H54 (cell line): ENCODE results near the gene CYCS.

Experiments used
- DNase-seq: peaks from one replicate; pipeline ENCODE4 v3.0.0; 2011; ENCODE audit warnings: low spot score, mixed read lengths; ENCODE audit not compliant: insufficient read length
- FAIRE-seq: peaks from 3 replicates; lab custom pipeline; 2011; peaks lifted over from hg19 to GRCh38; lab: Jason Lieb, UNC
- POLR2A ChIP-seq: IDR thresholded peaks from 2 replicates; pipeline ENCODE4 v1.6.1; 2011; ENCODE audit warnings: low read depth, mild to moderate bottlenecking, low read length

The CYCS gene

GRCh38 chr7:25125137-25125946 is at the start of gene CYCS:
TSS of gene CYCS (minus strand) at chr7:25125260. CDS start at chr7:25124119, 1,141 bp downstream.
- peak; percentile 87 for FAIRE-seq
- peak; percentile 98 for DNase-seq
- TF ChIP-seq POLR2A: peak; percentile 100

- no peak for TF ChIP-seq POLR2A
- FAIRE-seq: no peak
- DNase-seq: no peak
Observed at GRCh38 chr7:25173184-25173583, 48.1 kb upstream of the CYCS start.

GRCh38 chr7:25171516-25171915 is 46.5 kb upstream of the CYCS start:
- FAIRE-seq: no peak
- no peak for DNase-seq
- no peak for TF ChIP-seq POLR2A

- DNase-seq (no peak), FAIRE-seq (no peak)
- TF ChIP-seq POLR2A: no peak
Observed at GRCh38 chr7:25171071-25171470, 46.0 kb upstream of the CYCS start.

- no peak for FAIRE-seq
- DNase-seq: no peak
Observed at GRCh38 chr7:25169683-25170082, 44.6 kb upstream of the CYCS start.

GRCh38 chr7:25168145-25168544 is 43.1 kb upstream of the CYCS start:
- FAIRE-seq (no peak), DNase-seq (no peak)
- no peak for TF ChIP-seq POLR2A

More at GRCh38 chr7:25169683-25170082, 44.6 kb upstream of the CYCS start:
- no peak for TF ChIP-seq POLR2A

- FAIRE-seq (no peak), DNase-seq (no peak)
- no peak for TF ChIP-seq POLR2A
Observed at GRCh38 chr7:25167262-25167843, 42.3 kb upstream of the CYCS start.

- DNase-seq: peak; percentile 26
- peak; percentile 45 for FAIRE-seq
Observed at GRCh38 chr7:25159983-25160596, 35.0 kb upstream of the CYCS start.

GRCh38 chr7:25158966-25159365 is 33.9 kb upstream of the CYCS start:
- TF ChIP-seq POLR2A: no peak
- DNase-seq (no peak), FAIRE-seq (no peak)

- FAIRE-seq (no peak), DNase-seq (no peak)
- TF ChIP-seq POLR2A: no peak
Observed at GRCh38 chr7:25151773-25152172, 26.7 kb upstream of the CYCS start.

GRCh38 chr7:25149836-25150235 is 24.8 kb upstream of the CYCS start:
- FAIRE-seq: no peak
- no peak for TF ChIP-seq POLR2A
- no peak for DNase-seq

GRCh38 chr7:25148772-25149575 is 23.9 kb upstream of the CYCS start:
- DNase-seq: no peak
- FAIRE-seq: no peak
- TF ChIP-seq POLR2A: no peak

GRCh38 chr7:25143763-25144162 is 18.7 kb upstream of the CYCS start:
- TF ChIP-seq POLR2A: no peak
- DNase-seq (no peak), FAIRE-seq (no peak)

- TF ChIP-seq POLR2A: no peak
- peak; percentile 43 for FAIRE-seq
- DNase-seq: no peak
Observed at GRCh38 chr7:25139536-25139935, 14.5 kb upstream of the CYCS start.
